PC-9 (cell line): ENCODE measurements around the gene EIF5A. TPM values are rescaled to one million over a fixed set of nuclear protein-coding genes. Genes with fewer than 3 reads are reported as not detected.

Experiments
- BruUV-seq: library from RNA; stranded (reverse); fragments of 400-500 nt; replicated peaks from 2 replicates; lab custom pipeline; 2021; lab: Mats Ljungman, UMichigan
- CTCF ChIA-PET: fragments of 300-600 bp; sonication (Branson Sonifier 250); formaldehyde crosslinking; loops from one replicate; lab custom pipeline; 2022; ENCODE audit warnings: antibody characterized with exemption; lab: Charles Lee
- POLR2A ChIA-PET: fragments of 300-600 bp; sonication (Branson Sonifier 250); formaldehyde crosslinking; loops from one replicate; lab custom pipeline; 2022; ENCODE audit warnings: antibody characterized with exemption; ENCODE audit not compliant: unreplicated experiment; lab: Charles Lee
- DNase-seq, 2 experiments: peaks; one replicate each; pipeline versions ENCODE4 v3.0.0 to v3.0.0-alpha.2; 2015 to 2022; ENCODE audit warnings: mixed read lengths in 1 of 2
- H2AFZ ChIP-seq: fragments of 200-600 bp; sonication (generic); 2 replicates; pipeline ENCODE4 v1.8.1; 2017; ENCODE audit warnings: antibody characterized with exemption
- H3F3A ChIP-seq: fragments of 200-600 bp; sonication (generic); 2 replicates; pipeline ENCODE4 v1.8.1; 2017; ENCODE audit warnings: antibody characterized with exemption, mild to moderate bottlenecking, low read depth; ENCODE audit not compliant: insufficient read depth
- H3K27ac ChIP-seq: fragments of 200-600 bp; sonication (generic); 2 replicates; pipeline ENCODE4 v1.6.1; 2016; ENCODE audit warnings: mixed run types
- H3K27me3 ChIP-seq: fragments of 200-600 bp; sonication (generic); 2 replicates; pipeline ENCODE4 v1.6.1; 2016; ENCODE audit warnings: low read depth, mixed run types; ENCODE audit not compliant: insufficient read depth
- H3K36me3 ChIP-seq: fragments of 200-600 bp; sonication (generic); 2 replicates; pipeline ENCODE4 v1.6.1; 2016; ENCODE audit warnings: low read depth, mixed run types
- H3K4me1 ChIP-seq: fragments of 200-600 bp; sonication (generic); replicated peaks from 2 replicates; pipeline ENCODE4 v1.6.1; 2016; ENCODE audit warnings: mixed run types; ENCODE audit not compliant: insufficient read depth
- H3K4me2 ChIP-seq: fragments of 200-600 bp; sonication (generic); 2 replicates; pipeline ENCODE4 v1.6.1; 2017; ENCODE audit warnings: mixed run types
- H3K4me3 ChIP-seq: fragments of 200-600 bp; sonication (generic); 2 replicates; pipeline ENCODE4 v1.6.1; 2016; ENCODE audit warnings: mixed run types
- H3K79me2 ChIP-seq: fragments of 200-600 bp; sonication (generic); 2 replicates; pipeline ENCODE4 v1.6.1; 2017; ENCODE audit warnings: low read depth, mixed run types
- H3K9me2 ChIP-seq: fragments of 200-600 bp; sonication (generic); 2 replicates; pipeline ENCODE4 v1.8.1; 2017; ENCODE audit warnings: mild to moderate bottlenecking; ENCODE audit not compliant: insufficient read depth
- H3K9me3 ChIP-seq: fragments of 200-600 bp; sonication (generic); 2 replicates; pipeline ENCODE4 v1.8.1; 2016; ENCODE audit warnings: low read depth; ENCODE audit not compliant: insufficient read depth
- H4K20me1 ChIP-seq: fragments of 200-600 bp; sonication (generic); 2 replicates; pipeline ENCODE4 v1.8.1; 2017; ENCODE audit not compliant: insufficient read depth
- CTCF ChIP-seq: fragments of 200-600 bp; sonication (generic); conservative IDR thresholded peaks from 2 replicates; pipeline ENCODE4 v1.6.1; 2017; ENCODE audit warnings: mixed run types, antibody characterized with exemption, mild to moderate bottlenecking, moderate library complexity
- EZH2 ChIP-seq: fragments of 200-600 bp; sonication (generic); IDR thresholded peaks from 2 replicates; pipeline ENCODE4 v1.8.0; 2017; ENCODE audit warnings: antibody characterized with exemption, low read depth
- intact Hi-C: fragments of 100-400 bp; cut with micrococcal nuclease; formaldehyde crosslinking; loops from one replicate; pipeline ENCODE4 v1.10.0; 2022; ENCODE audit not compliant: unreplicated experiment
- total RNA-seq: library from RNA; stranded (reverse); gene quantifications from 2 replicates; pipeline ENCODE4 v1.2.3, GENCODE V29; 2021

EIF5A gene
- total RNA-seq, 1 experiment from 2014 or later, result 1,298 TPM

GRCh38 chr17:7308625-7309433 is 1.4 kb downstream of the EIF5A start:
- peaks cover 58% of the 10 kb centered on the region for H3K79me2 ChIP-seq

DNA sequence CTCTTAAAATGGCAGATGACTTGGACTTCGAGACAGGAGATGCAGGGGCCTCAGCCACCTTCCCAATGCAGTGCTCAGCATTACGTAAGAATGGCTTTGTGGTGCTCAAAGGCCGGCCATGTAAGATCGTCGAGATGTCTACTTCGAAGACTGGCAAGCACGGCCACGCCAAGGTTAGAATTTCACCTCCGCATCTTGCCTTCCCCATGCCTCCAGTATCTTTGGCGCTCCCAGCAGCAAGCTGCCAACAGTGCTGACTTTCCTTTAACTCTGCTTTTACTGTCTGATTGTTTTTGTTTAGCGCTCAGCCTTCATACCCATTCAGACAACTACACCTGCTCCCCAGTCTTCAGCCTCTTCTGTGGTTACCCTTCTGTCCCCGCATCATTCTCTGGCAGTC is 2.2 kb downstream of the EIF5A start:
- peak overlapping the region; percentile 98 for H3K4me2 ChIP-seq
- no peaks in the 10 kb centered on the region for H3K9me2 ChIP-seq
- H3K36me3 ChIP-seq, result peaks cover 44% of the 10 kb centered on the region
- H3F3A ChIP-seq, result peaks cover 81% of the 10 kb centered on the region
- no peak for TF ChIP-seq CTCF
- no peak for TF ChIP-seq EZH2
- H4K20me1 ChIP-seq, result peaks cover 56% of the 10 kb centered on the region
- H2AFZ ChIP-seq, result no peak overlapping the region
- no peaks in the 10 kb centered on the region for H3K9me3 ChIP-seq
- peak overlapping the region; percentile 68 for H3K27ac ChIP-seq
- intact Hi-C loops, result loop anchor here (2.0 to 5.0 kb wide), 4 partner anchors 19 to 379 kb away; partner anchors contain the start of genes CLDN7, NEURL4 and WRAP53
- ChIA-PET CTCF (interaction anchor here (0.6 kb wide), 2 partner anchors 69 to 524 kb away, joined by 3 to 5 read pairs; no protein-coding TSS in a partner anchor), POLR2A (no interaction called here)
- H3K79me2 ChIP-seq, result peaks cover 66% of the 10 kb centered on the region
- H3K27me3 ChIP-seq, result no peaks in the 10 kb centered on the region
- no peak for DNase-seq
- no TSS peak for BruUV-seq
- H3K4me3 ChIP-seq, result peak overlapping the region; percentile 86
- peaks cover 40% of the 10 kb centered on the region for H3K4me1 ChIP-seq

More at GRCh38 chr17:7308625-7309433, 1.4 kb downstream of the EIF5A start:
- intact Hi-C loops, result loop anchor here (2.0 to 5.0 kb wide), 4 partner anchors 20 to 380 kb away; partner anchors contain the start of genes CLDN7, NEURL4 and WRAP53
- Histone ChIP-seq H3K27ac (peak overlapping the region; percentile 96), H3K4me1 (peaks cover 33% of the 10 kb centered on the region), H3K4me3 (peak overlapping the region; percentile 86), H3K9me3 (no peaks in the 10 kb centered on the region), H3K27me3 (no peaks in the 10 kb centered on the region), H4K20me1 (peaks cover 49% of the 10 kb centered on the region), H3K4me2 (peak overlapping the region; percentile 98), H2AFZ (no peak overlapping the region), H3K9me2 (no peaks in the 10 kb centered on the region), H3F3A (peaks cover 73% of the 10 kb centered on the region), H3K36me3 (peaks cover 42% of the 10 kb centered on the region)
- TF ChIP-seq EZH2 (no peak), CTCF (no peak)
- POLR2A ChIA-PET, result no interaction called here
- TSS peak; percentile 81 for BruUV-seq
- peak; percentile 77 to 84 for DNase-seq
- CTCF ChIA-PET, result interaction anchor here (0.6 kb wide), 1 partner anchor 68 kb away, joined by 5 read pairs; no protein-coding TSS in a partner anchor

GRCh38 chr17:7311110-7311705 is 3.8 kb downstream of the EIF5A start:
- no peak overlapping the region for H2AFZ ChIP-seq
- intact Hi-C loops, result no loop called here
- H4K20me1 ChIP-seq, result peaks cover 56% of the 10 kb centered on the region
- no peaks in the 10 kb centered on the region for H3K9me2 ChIP-seq
- peak overlapping the region; percentile 68; the same call in 1 of the 2 replicates for H3K27ac ChIP-seq
- no peak overlapping the region for H3K4me3 ChIP-seq
- no peak for TF ChIP-seq CTCF
- no peak for TF ChIP-seq EZH2
- no TSS peak for BruUV-seq
- H3F3A ChIP-seq, result peaks cover 82% of the 10 kb centered on the region
- no peaks in the 10 kb centered on the region for H3K9me3 ChIP-seq
- peak overlapping the region; percentile 98 for H3K4me2 ChIP-seq
- CTCF ChIA-PET, result no interaction called here
- peaks cover 45% of the 10 kb centered on the region for H3K4me1 ChIP-seq
- peaks cover 68% of the 10 kb centered on the region for H3K79me2 ChIP-seq
- no peak for DNase-seq
- no peaks in the 10 kb centered on the region for H3K27me3 ChIP-seq
- POLR2A ChIA-PET, result no interaction called here
- H3K36me3 ChIP-seq, result peaks cover 44% of the 10 kb centered on the region
